Activated T-helper 1 cell treated with anti-CD3 and anti-CD28 coated beads, Interleukin-2, amount 50 U/mL, for 16 hours (primary cell): ENCODE results near the gene ARHGEF3.
A peak's percentile ranks its signal among the peaks of the same experiment; 100 is the strongest.

Experiments
- DNase-seq, 2 donors: peaks; one replicate each; pipeline ENCODE4 v3.0.0-alpha.2; 2020; ENCODE audit warnings: low read depth in 1 of 2, low spot score in 1 of 2

Gene ARHGEF3

GRCh38 chr3:56801662-56802377 lies at the start of gene ARHGEF3:
ARHGEF3 (minus strand) TSS chr3:56801949; CDS start chr3:56801798, 151 bp downstream.
- peak; percentile 76 to 87 for DNase-seq

- no peak for DNase-seq
Observed at GRCh38 chr3:56849698-56850097, 47.9 kb upstream of the ARHGEF3 start.

GRCh38 chr3:56845505-56845904 lies 43.8 kb upstream of the ARHGEF3 start:
- DNase-seq: no peak

- DNase-seq: no peak
Observed at GRCh38 chr3:56844536-56844935, 42.8 kb upstream of the ARHGEF3 start.

- DNase-seq: no peak
Observed at GRCh38 chr3:56839784-56840715, 38.3 kb upstream of the ARHGEF3 start.

- DNase-seq: no peak
Observed at GRCh38 chr3:56838448-56838847, 36.7 kb upstream of the ARHGEF3 start.

- DNase-seq: no peak
Observed at GRCh38 chr3:56837196-56837955, 35.6 kb upstream of the ARHGEF3 start.

- no peak for DNase-seq
Observed at GRCh38 chr3:56836276-56837163, 34.8 kb upstream of the ARHGEF3 start.

- DNase-seq: no peak
Observed at GRCh38 chr3:56835650-56836227, 34.0 kb upstream of the ARHGEF3 start.

GRCh38 chr3:56833536-56833935 lies 31.8 kb upstream of the ARHGEF3 start:
- DNase-seq: no peak

- DNase-seq: no peak
Observed at GRCh38 chr3:56833022-56833421, 31.3 kb upstream of the ARHGEF3 start.

- DNase-seq: no peak
Observed at GRCh38 chr3:56831572-56831971, 29.8 kb upstream of the ARHGEF3 start.

- no peak for DNase-seq
Observed at GRCh38 chr3:56830884-56831283, 29.1 kb upstream of the ARHGEF3 start.

GRCh38 chr3:56829533-56829932 lies 27.8 kb upstream of the ARHGEF3 start:
- no peak for DNase-seq

GRCh38 chr3:56826831-56827722 lies 25.3 kb upstream of the ARHGEF3 start:
- DNase-seq: no peak

GRCh38 chr3:56825567-56826438 lies 24.1 kb upstream of the ARHGEF3 start:
- no peak for DNase-seq

- DNase-seq: no peak
Observed at GRCh38 chr3:56823984-56824703, 22.4 kb upstream of the ARHGEF3 start.
